GM18498 (cell line): ENCODE results near the gene RFX1.
"Not testable (repeated sequence)": the region's sequence is repeated elsewhere in the genome, so short reads cannot be mapped to it uniquely, and the experiment has no call there.

ENCODE experiments used
- ATAC-seq: cut with Tn5 transposase; IDR thresholded peaks from one replicate; pipeline ENCODE4 v1.9.1; 2021; ENCODE audit warnings: mild to moderate bottlenecking, moderate library complexity; ENCODE audit not compliant: unreplicated experiment

RFX1 gene

DNA sequence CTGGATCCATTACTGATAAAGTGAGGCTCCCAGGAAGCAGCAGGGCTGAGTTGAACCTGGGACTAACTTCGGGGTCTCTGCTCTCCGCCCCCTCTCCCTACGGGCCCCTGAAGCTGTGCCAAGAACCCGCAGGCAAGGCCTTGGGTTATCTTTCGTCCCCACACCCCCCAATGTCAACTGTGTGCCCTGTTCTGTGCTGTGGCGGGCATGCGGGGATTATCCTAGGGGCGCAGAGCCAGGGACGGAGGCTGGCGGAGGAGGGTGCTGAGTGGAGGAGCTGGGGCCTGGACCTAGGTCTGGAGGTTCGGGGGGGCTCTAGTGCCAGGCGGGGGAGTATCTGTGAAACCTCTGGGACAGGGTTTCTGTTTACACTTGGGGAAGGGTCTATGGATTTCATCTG lies 26.4 kb downstream of the RFX1 start:
- no peak for ATAC-seq

DNA sequence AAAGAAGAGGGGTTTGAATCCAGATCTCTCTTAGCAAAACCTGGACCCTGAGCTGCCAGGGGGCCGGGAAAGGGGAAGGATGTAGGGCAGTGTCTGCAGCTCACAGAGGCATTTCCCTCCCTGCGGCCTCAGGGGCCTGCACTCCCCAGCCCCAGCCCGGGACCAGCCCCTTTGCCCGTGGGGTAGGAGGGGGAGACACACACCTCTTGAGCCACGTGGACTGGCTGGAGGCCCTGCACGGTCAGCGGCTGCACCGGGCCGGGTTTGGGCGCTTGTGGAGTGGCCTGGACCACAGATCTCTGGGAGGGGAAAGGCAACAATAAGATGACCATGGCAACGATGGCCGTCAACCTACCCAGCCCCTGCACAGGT lies 26.9 kb downstream of the RFX1 start:
- no peak for ATAC-seq

DNA sequence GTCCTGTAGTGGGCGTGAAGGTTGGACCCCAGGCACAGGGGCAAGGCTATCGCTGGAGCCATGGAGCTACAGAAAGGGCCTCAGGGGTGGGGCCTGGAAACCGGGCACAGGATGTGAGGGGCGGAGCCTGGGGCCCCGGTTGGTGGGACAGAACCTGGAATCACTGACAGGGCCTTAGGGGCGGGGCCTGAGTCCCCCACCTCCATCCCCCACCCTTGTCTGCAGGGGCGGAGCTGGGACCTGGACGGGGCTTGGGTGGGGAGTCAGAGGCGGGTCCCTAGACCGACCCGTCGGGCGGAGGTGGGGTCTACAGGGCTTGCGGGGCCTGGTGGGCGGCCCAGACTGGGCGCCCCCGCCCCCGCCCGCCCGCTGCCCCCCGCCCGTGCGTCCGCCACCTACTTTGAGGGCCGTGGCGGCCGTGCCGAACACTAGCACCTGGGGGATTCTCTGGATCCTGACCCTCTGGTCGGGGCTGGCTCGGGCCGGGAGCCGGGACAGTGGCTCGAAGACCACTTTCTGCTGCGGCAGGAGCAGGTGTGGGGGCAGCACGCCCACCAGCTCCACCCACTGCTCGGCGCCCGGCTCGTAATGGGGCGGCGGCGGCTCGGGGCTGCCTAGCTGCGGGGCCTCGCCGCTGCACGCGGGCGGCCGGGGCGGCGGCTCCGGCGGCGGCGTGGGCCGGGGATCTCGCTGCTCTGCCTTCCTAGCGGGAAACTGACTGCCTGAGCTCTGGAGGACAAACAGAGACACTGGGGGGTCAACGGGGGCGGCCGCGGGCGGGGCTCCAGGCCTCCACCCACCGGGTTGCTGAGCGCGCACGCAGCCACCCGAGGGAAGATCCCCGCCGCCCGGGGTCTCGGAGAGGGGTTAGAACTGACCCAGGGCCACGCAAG lies 27.5 kb downstream of the RFX1 start:
- ATAC-seq: no peak

DNA sequence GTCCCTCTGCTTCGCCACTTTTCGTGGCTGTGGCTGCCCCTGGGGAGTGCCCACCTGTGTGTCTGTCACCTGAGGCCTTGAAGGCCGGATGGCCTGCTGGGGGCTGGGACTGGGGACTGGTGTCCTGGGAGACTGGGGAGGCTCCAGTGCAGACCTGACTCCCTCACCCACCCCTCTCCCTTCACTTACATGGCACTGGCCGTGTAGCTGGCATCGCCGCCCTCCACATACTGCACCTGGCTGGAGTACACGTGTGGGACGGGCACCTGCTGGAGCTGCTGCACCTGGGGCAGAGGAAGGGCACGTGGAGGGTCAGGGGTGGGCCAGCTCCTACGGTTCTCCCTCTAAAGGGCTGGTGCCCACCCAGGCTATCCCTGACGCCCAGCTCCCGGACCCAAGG lies 28.3 kb downstream of the RFX1 start:
- ATAC-seq: no peak

DNA sequence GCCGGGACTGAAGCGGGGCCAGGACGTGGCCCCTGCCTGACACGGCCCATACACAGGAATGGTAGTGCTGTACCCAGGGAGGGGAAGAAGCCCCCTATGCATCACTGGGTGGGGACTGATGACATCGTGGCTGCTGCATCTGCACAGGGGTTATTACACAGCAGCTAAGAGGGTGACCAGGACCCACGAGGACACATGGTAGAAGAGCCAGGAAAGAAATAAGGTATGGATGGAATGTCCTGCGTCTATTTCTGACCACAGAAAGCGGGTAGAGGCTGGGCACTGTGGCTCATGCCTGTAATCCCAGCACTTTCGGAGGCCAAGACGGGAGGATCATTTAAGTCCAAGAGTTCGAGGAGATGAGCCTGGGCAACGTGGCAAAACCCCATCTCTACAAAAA lies 29.7 kb downstream of the RFX1 start:
- no peak for ATAC-seq

DNA sequence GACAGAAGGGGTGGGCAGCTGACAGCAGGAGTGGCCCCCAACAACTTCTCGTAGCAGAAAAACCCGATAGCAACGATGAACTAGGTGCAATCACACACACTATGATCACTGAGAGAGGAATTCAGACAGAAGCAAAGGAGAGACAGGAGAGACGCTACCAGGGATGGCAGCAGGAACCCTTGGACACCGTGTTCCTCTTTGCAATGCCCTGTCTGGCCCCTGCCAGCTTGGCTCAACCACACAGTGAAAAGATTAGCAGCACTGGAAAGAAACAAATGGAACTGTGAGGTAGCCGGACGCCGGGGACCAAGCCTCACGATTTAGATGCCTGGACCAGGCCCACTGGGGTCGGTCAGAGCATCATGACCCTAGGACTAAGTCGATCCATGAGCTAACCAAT lies 30.2 kb downstream of the RFX1 start:
- ATAC-seq: no peak

DNA sequence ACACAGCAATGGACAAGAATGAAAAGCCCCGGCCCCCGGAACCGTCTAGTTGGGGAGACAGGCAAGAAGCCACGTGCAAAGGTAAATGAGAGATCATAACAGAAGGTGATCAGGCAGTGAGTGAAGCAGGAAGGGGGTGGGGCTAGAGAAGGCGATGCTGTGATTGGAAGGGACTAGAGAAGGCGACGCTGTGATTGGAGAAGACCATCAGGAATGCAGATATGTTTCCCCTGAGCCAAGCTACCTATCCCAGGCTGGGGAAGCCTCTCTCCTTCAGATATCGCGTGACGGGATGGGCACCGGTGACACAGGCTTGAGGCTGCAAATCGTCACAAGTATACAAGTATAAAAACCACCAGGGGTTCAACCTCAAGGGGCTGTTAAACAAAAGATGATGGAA lies 32.0 kb downstream of the RFX1 start:
- no peak for ATAC-seq

DNA sequence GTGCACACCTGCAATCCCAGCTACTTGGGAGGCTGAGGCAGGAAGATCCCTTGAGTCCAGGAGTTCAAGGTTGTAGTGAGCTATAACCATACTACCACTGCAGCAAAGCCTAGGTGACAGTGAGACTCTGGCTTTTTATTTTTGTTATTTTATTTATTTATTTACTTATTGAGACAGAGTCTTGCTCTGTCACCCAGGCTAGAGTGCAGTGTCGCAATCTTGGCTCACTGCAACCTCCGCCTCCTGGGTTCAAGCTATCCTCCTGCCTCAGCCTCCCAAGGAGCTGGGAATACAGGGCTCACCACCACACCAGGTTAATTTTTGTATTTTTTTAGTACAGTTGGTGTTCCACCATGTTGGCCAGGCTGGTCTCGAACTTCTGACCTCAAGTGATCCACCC lies 32.6 kb downstream of the RFX1 start:
- not testable (repeated sequence) for ATAC-seq

DNA sequence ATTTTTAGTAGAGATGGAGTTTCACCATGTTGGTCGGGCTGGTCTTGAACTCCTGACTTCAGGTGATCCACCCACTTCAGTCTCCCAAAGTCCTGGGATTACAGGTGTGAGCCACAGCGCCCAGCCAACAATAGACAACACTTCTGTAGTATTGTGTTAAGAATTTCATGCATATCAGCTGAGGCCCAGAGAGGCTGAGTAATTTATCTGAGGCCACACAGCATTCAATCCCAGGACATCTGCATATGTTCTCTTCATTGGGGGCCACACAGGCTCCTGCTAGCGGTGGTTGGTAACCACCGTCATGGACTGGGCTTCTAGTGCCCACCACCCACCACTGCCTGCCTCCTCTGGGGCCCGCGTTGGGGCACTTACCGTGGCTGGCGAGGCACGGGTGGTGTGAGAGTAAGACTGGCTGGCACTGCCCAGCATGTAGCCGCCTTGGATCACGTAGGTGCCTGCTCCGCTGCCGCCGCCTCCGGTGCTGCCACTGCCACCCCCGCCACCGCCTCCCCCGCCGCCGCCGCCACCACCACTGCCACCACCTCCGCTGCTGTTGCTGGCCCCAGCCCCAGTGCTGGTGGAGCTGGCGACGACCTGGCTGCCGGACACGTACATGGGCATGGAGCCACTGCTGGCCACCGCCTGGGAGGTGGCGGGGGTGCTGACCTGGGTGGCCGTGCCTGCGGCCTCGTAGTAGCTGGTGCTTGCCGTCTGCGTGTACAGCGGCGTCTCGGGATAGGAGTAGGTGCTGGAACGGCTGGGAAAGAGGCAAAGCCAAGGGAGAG lies 33.6 kb downstream of the RFX1 start:
- no peak for ATAC-seq

DNA sequence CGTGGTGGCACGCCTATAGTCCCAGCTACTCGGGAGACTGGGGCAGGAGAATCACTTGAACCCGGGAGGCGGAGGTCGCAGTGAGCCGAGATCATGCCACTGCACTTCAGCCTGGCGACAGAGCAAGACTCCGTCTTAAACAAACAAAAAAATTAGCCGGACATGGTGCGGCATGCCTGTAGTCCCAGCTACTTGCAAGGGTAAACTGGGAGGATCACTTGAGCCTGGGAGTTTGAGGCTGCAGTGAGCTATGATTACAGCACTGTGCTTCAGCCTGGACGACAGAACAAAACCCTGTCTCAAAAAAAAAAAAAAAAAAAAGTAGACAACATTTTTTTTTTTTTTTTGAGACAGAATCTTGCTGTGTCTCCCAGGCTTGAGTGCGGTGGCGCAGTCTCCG lies 34.3 kb downstream of the RFX1 start:
- ATAC-seq: not testable (repeated sequence)

DNA sequence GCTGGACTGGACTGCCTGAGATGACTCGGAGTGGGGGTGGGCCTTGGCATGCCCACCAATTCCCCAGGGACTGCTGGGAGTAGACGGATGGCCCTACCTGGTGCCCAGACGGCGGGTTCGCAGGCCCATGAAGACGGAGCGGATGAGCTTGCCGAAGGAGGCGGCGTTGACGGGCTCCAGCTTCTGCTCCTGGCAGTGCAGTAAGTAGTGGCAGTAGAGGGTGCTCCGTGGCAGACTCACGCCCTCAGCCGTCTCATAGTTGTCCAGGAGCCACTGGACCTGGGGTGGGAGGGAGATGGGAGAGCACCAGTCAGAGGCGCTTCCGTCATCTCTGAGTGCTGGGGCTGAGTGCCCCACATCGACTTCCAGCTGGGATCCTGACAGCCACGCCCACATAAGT lies 36.2 kb downstream of the RFX1 start:
- no peak for ATAC-seq

DNA sequence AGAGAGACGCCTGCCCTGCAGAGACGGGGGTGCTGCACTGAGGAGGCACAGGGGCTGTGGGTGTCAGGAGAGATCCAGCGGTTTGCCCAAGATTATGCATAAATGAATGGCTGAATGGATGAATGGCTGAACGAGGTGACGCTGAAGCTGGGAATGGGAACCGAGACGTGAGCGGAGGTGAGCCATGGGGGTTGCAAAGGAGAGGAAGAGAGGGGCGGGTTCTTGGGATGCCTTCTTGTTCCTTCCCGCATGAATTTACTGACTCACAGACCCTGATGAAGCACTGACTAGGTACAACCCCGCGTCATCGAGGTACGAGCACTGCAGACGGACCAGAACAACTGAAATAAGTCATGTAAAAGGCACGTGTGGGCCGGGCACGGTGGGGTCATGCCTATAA lies 37.1 kb downstream of the RFX1 start:
- ATAC-seq: no peak

DNA sequence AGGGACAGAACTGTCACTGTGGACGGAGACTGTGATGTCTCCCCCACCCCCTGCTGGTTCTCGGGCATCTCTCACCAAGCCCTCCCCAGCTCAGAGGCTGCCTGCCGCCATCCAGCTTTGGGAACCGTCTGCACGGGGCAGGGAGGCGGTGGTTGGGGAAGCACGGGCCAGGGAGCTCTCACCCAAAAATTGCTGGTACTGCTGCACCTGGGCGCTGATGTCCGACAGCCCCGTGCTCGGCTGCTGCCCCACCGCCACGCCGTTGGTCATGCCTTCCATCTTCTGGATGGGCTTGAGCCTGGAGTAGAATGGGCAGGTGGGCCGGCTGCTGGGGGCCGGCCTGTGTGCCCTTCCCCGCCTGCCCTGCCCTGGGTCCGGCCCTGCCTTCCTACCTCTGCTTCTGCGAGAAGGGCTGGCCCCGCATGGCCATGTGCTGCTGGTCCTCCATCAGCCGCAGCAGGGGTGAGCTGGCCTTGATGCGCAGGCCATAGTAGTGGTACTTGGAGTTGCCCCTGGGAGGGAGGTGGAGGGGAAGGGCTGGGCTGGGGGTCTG lies 37.7 kb downstream of the RFX1 start:
- no peak for ATAC-seq

DNA sequence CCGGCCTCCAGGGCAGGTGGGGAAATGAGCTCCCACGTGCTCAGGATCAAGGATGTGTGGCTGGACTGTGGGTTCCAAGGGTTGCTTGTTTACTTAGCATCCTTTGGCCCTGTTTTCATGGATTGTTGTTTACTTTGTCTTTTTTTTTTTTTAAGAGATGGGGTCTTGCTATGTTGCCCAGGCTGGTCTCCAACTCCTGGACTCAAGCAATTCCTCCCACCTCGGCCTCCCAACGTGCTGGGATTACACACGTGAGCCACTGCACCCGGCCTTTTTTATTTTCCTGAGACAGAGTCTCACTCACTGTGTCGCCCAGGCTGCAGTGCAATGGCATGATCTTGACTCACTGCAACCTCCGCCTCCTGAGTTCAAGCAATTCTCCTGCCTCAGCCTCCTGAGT lies 38.9 kb downstream of the RFX1 start:
- not testable (repeated sequence) for ATAC-seq

DNA sequence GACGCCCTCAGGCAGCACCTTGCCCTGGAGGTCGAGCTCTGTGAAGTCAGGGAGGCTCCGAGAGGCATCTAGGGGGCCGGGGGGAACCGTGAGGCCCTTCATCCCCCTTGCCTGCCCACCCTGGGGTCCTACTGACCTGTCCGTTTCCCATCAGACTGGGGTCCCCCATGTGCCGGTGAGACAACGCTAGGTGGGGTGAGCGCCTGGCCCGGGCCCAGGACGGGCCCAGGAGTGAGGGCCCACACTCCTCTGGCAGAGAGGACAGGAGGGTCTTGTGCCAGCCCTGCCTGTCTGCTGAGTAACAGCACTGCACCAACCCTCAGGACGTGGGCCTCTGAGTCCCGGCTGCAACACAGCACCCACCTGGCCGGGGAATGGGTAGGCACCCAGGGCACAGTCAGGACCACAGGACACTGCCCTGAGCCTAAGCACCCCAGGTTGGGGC lies 39.4 kb downstream of the RFX1 start:
- ATAC-seq: no peak

DNA sequence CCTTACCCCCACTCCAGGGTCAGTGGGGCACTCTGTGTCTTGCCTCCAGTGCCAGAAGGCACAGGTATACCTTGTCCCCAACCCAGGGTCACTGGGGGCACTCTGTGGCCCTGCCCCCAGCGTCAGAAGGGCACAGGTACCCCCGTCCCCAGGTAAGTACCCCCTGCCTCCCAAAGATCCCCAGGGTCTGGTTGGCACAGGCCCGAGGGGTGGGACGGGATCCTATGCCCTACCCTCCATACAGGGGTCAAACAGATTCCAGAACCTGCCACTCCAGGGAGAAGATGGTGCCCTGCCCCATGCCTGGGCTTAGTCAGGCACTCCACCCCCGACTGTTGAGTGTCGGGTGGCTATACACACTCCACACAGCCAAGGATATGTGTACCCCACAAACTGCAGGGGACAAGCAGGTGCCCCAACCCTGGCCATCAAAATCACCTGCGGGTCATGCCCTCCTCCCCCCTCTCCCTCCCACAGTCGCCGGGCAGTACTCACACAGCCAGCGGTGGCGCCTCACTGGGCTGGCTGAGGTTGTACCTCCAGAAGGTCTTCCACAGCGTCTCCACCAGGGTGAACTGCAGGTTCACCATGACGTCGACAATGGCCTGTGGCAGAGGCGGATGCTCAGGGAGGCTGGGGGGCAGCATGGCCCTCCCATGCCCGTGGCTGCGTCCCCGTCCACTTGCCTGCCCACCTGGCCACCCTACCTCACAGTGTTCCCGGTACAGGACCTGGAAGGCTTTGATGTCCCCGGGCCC lies 40.0 kb downstream of the RFX1 start:
- no peak for ATAC-seq

DNA sequence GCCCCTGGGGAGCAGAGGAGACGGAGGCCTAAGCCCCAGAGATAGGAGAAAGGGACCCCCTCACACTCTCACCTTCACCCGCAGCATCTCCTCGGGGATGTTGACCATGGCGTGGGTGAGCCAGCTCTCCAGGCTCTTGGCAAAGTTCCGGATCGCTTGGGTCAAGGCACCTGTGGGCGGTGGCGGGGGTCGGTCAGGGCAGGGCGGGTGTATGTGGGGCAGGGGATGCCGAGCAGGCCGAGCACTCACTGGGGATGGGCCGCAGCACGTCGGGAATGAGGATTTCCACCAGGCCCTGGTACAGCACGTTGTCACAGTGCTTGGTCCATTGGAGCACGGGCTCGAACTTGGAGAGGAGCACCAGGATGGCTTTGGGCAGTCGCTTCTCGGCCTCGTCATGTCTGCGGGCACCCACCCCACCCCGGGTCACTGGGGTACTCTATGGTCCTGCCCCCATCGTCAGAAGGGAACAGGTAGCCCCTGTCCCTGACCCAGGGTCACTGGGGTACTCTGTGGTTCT lies 40.7 kb downstream of the RFX1 start:
- no peak for ATAC-seq

DNA sequence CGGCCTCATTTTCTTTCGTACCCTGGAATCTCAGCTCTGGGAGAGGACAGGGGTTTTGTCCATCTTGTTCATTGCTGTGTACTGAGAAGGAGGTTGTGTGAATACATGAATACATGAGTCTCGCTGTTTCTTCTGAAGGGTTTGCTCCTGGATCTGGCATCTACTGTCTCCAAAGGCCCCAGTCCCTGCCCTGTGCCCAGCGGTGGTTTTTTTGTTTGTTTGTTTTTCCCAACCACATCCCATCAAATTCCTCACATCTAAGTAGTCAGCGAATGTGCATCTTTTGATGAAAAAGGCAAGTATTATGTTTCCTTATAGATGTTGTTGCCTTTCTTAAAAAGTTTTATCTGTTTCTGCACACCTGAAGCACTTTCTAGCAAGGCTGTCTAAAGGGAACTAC lies 41.3 kb downstream of the RFX1 start:
- ATAC-seq: no peak

DNA sequence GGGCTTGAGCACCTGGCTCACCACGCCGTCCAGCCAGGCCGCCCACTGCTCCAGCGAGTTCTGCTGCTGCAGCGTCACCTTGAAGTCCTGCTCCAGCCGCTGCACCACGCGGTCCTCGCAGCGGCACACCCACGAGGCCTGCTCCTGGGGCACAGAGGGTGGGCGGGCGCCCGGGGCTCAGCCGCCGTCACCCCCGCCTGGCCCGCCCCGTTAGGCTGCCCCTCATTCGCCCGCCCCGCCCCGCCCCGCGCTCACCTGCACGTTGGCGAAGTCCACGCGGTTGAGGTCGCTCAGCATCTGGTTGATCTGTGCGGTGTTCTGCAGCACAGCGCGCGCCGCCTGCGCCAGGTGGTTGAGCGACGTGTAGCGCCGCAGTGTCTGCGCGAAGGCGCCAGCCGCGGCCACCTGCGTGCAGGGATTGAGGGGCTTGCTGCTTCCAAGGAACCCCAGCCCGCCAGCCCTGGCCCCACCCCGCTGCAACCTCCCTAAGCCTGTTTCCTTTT lies 42.5 kb downstream of the RFX1 start:
- ATAC-seq: no peak

DNA sequence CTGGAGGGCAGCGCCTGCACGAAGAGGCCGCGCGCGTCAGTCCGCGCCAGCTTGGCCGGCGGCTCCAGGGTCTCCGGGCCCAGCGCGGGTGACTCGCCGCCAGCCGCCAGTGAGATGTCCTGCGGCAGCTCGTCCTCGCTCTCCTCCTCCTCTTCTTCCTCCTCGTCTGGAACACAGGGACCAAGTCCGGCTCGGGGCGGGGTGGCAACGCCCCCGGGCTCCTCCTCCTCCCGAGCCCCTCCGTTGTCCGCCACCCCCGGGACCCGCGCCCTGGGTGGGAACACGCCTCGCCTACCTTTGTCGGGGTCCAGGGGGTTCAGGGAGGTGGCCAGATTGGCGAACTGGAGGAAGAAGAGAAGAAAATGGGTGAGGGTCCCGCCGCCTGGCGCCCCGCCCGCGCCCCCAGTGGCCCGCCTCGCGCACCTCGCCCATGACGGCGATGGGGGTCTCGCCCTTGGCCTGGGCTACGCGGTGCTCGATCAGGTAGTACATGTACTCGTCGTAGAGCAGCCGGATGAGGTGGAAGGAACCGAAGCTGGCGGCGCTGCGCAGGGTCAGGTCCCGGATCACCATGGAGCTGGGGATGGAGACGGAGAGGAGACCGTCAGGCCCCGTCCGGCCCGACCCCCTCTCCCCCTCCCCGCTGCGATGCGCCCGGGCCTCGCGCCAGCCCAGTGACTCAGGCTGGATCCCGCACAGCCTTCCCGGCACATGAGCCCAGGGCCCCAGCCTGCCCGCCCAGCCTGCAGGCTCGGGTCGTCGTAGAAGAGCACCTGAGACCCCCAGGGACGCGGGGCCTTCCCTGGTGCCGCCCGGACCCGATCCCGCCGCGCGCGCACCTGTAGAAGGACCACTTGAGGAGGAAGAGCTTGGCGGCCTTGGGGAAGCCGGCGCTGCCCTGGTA lies 43.2 kb downstream of the RFX1 start:
- ATAC-seq: no peak
